Measurements from ENCODE around the gene CDC73. TPM values are rescaled to one million over a fixed set of nuclear protein-coding genes. Genes with fewer than 3 reads are reported as not detected.
"Not testable (repeated sequence)": the region's sequence is repeated elsewhere in the genome, so short reads cannot be mapped to it uniquely, and the experiment has no call there.

CDC73 gene
- total RNA-seq, 1 donor from 2014 or later, result 48.0 TPM

GRCh38 chr1:193114485-193115095 lies 7.2 kb upstream of the CDC73 start:
- no peak for DNase-seq

- peak; percentile 21 for DNase-seq
These were observed 6.1 kb upstream of the CDC73 start for GRCh38 chr1:193115629-193116227.

GRCh38 chr1:193117167-193117566 lies 4.7 kb upstream of the CDC73 start:
- DNase-seq, result not testable (repeated sequence)

GRCh38 chr1:193118194-193118593 lies 3.6 kb upstream of the CDC73 start:
- DNase-seq, result no peak

GRCh38 chr1:193118803-193119730 lies 2.8 kb upstream of the CDC73 start:
- DNase-seq, result no peak

GRCh38 chr1:193120604-193121166 lies 1.1 kb upstream of the CDC73 start:
- DNase-seq, result no peak

GRCh38 chr1:193123751-193124150 lies 1.9 kb downstream of the CDC73 start:
- no peak for DNase-seq

GRCh38 chr1:193125369-193125768 lies 3.5 kb downstream of the CDC73 start:
- DNase-seq, result no peak

- DNase-seq, result no peak
These were observed 9.5 kb downstream of the CDC73 start for GRCh38 chr1:193131266-193131860.

GRCh38 chr1:193140254-193140653 lies 18.4 kb downstream of the CDC73 start:
- DNase-seq, result no peak

GRCh38 chr1:193141804-193142203 lies 20.0 kb downstream of the CDC73 start:
- DNase-seq, result no peak

- no peak for DNase-seq
These were observed 20.6 kb downstream of the CDC73 start for GRCh38 chr1:193142409-193142808.

GRCh38 chr1:193143285-193143684 lies 21.5 kb downstream of the CDC73 start:
- peak; percentile 27 for DNase-seq

- DNase-seq, result no peak
These were observed 22.6 kb downstream of the CDC73 start for GRCh38 chr1:193144361-193144938.

- DNase-seq, result no peak
These were observed 23.2 kb downstream of the CDC73 start for GRCh38 chr1:193144999-193145398.

GRCh38 chr1:193156117-193156821 lies 34.4 kb downstream of the CDC73 start:
- no peak for DNase-seq

- DNase-seq, result no peak
These were observed 35.0 kb downstream of the CDC73 start for GRCh38 chr1:193156822-193157142.

- DNase-seq, result no peak
These were observed 35.5 kb downstream of the CDC73 start for GRCh38 chr1:193157360-193157759.

- DNase-seq, result no peak
These were observed 54.3 kb downstream of the CDC73 start for GRCh38 chr1:193176113-193176512.

GRCh38 chr1:193176788-193177187 lies 55.0 kb downstream of the CDC73 start:
- no peak for DNase-seq

GRCh38 chr1:193179094-193179493 lies 57.3 kb downstream of the CDC73 start:
- no peak for DNase-seq

GRCh38 chr1:193181536-193181935 lies 59.7 kb downstream of the CDC73 start:
- no peak for DNase-seq
